ENCODE data around the gene AEBP2. TPM values are rescaled to one million over a fixed set of nuclear protein-coding genes. Genes with fewer than 3 reads are reported as not detected.

The AEBP2 gene
- polyA plus RNA-seq, 4 donors, result 50.9 to 65.8 (median 61.9) TPM

DNA sequence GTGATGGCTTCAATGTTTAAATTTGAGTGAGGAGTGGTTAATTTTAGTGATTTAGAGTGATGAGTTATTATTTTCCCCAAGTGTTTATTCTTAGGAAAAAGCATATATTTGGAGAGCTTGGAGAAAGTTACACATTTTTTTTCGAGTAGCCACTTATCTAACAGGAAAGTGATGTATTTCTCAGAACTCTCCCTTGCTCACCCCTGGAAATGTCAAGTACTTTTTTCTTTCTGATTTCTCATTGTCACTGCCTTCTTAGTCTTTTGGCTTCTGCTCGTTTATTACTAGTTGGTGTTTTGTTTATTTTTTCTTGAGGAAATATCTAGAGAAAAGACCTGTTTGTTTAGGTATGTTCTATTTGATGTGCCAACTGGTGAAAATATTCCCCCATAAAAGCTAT is 58.8 kb downstream of the AEBP2 start:
- DNase-seq (ENCODE audit: low read depth in 4 of 4, low spot score in 3 of 4), result no peak

- no peak for DNase-seq (ENCODE audit: low read depth in 4 of 4, low spot score in 3 of 4)
Observed at GRCh38 chr12:19499030-19499429, 59.7 kb downstream of the AEBP2 start.

GRCh38 chr12:19506497-19506896 is 67.2 kb downstream of the AEBP2 start:
- DNase-seq (ENCODE audit: low read depth in 4 of 4, low spot score in 3 of 4), result no peak

- no peak for DNase-seq (ENCODE audit: low read depth in 4 of 4, low spot score in 3 of 4)
Observed at GRCh38 chr12:19507823-19508222, 68.5 kb downstream of the AEBP2 start.

DNA sequence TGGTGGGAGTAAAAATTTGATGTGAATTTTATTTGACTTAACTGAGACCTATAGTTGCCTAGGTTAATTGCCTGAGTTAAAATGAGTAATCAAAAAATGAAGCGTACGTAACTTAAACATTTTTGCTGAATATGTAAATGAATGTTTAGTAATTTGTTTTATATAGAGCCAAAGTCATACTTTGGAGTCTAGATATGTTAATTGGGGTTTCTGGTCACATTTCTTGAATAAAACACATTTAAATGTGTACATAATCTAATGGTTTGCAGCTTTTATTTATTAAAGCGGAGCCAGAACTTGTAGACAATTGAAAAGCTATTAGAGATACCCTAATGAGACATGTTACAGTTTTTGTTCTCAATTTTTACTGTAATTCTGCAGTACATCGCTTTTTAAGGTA is 71.2 kb downstream of the AEBP2 start:
- DNase-seq (ENCODE audit: low read depth in 4 of 4, low spot score in 3 of 4), result no peak

GRCh38 chr12:19515179-19515578 is 75.9 kb downstream of the AEBP2 start:
- no peak for DNase-seq (ENCODE audit: low read depth in 4 of 4, low spot score in 3 of 4)

GRCh38 chr12:19517583-19517982 is 78.3 kb downstream of the AEBP2 start:
- no peak for DNase-seq (ENCODE audit: low read depth in 4 of 4, low spot score in 3 of 4)

DNA sequence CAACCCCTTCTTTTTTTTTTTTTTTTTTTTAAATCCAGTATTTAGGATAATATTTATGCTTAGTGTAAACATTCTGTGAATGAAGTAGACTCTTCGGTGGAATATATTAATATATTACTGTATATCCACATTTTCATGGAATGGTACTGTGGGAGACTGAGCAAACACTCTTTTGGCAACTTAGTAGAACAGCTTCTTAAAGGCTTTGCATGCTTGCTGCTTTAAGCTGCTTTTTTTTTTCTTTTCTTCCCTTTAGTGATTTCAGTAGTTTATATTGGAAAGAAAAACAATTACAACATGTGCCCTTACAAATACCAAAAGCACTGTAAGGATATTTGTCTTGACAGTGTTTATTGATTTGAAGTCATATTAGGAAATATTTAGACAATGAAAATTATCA is 78.9 kb downstream of the AEBP2 start:
- no peak for DNase-seq (ENCODE audit: low read depth in 4 of 4, low spot score in 3 of 4)

- no peak for DNase-seq (ENCODE audit: low read depth in 4 of 4, low spot score in 3 of 4)
Observed at GRCh38 chr12:19520646-19521415, 81.5 kb downstream of the AEBP2 start.

DNA sequence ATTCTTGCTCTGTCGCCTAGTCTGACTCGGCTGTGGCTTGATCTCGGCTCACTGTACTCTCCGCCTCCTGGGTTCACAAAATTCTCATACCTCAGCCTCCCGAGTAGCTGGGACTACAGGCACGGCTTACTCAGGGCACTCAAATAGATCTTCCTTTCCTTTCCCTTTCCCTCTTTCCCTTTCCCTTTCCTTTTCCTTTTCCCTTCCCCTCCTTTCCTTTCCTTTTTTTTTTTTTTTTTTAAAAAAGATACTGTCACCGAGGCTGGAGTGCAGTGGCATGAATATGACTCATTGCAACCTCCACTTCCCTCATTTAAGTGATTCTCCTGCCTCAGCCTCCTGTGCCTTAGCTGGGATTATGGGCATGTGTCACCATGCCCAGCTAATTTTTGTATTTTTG is 86.0 kb downstream of the AEBP2 start:
- DNase-seq (ENCODE audit: low read depth in 4 of 4, low spot score in 3 of 4), result no peak

- no peak for DNase-seq (ENCODE audit: low read depth in 4 of 4, low spot score in 3 of 4)
Observed at GRCh38 chr12:19527866-19528265, 88.6 kb downstream of the AEBP2 start.

GRCh38 chr12:19528750-19529149 is 89.5 kb downstream of the AEBP2 start:
- no peak for DNase-seq (ENCODE audit: low read depth in 4 of 4, low spot score in 3 of 4)

- DNase-seq (ENCODE audit: low read depth in 4 of 4, low spot score in 3 of 4), result no peak
Observed at GRCh38 chr12:19529951-19530636, 90.8 kb downstream of the AEBP2 start.

- DNase-seq (ENCODE audit: low read depth in 4 of 4, low spot score in 3 of 4), result no peak
Observed at GRCh38 chr12:19530637-19531023, 91.3 kb downstream of the AEBP2 start.

DNA sequence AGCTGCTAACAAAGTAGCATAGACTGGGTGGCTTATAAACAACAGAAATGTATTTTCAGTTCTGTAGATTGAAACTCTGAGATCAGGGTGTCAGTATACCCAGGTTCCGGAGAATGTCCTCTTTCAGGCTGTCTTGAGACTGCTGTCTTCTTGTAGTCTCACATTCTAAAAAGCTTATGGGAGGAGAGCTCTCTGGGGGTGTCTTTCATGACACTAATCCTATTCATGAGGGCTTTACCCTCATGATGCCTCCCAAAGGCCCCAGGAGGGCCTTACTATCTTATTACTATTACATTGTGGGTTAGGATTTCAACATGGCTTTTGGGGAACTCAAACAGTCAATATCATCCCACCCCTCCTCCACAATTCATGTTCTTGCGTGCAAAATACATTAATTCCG is 94.3 kb downstream of the AEBP2 start:
- no peak for DNase-seq (ENCODE audit: low read depth in 4 of 4, low spot score in 3 of 4)

- no peak for DNase-seq (ENCODE audit: low read depth in 4 of 4, low spot score in 3 of 4)
Observed at GRCh38 chr12:19539071-19539470, 99.8 kb downstream of the AEBP2 start.

GRCh38 chr12:19539836-19540235 is 100.5 kb downstream of the AEBP2 start:
- no peak for DNase-seq (ENCODE audit: low read depth in 4 of 4, low spot score in 3 of 4)

GRCh38 chr12:19542606-19543005 is 103.3 kb downstream of the AEBP2 start:
- DNase-seq (ENCODE audit: low read depth in 4 of 4, low spot score in 3 of 4), result no peak

DNA sequence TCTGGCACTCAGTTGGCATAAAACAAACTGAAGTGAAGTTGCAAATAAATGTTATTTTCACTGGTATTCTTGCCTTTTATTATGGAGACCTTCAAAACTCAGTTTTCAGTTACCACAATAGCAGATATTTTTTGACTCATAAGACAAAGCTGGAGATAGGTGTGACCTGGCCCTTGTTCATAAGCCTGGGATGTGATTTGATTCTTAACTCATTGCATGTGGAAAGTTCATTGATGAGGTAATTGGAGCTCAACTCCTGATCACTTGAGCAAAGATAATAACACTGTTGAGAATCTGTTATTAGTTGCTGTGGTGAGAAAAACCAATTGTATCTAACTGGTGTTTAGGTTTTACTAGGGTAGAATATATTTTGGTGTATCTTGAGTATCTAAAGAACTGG is 105.1 kb downstream of the AEBP2 start:
- DNase-seq (ENCODE audit: low read depth in 4 of 4, low spot score in 3 of 4), result no peak

GRCh38 chr12:19545301-19545700 is 106.0 kb downstream of the AEBP2 start:
- no peak for DNase-seq (ENCODE audit: low read depth in 4 of 4, low spot score in 3 of 4)

- no peak for DNase-seq (ENCODE audit: low read depth in 4 of 4, low spot score in 3 of 4)
Observed at GRCh38 chr12:19546027-19546426, 106.7 kb downstream of the AEBP2 start.

DNA sequence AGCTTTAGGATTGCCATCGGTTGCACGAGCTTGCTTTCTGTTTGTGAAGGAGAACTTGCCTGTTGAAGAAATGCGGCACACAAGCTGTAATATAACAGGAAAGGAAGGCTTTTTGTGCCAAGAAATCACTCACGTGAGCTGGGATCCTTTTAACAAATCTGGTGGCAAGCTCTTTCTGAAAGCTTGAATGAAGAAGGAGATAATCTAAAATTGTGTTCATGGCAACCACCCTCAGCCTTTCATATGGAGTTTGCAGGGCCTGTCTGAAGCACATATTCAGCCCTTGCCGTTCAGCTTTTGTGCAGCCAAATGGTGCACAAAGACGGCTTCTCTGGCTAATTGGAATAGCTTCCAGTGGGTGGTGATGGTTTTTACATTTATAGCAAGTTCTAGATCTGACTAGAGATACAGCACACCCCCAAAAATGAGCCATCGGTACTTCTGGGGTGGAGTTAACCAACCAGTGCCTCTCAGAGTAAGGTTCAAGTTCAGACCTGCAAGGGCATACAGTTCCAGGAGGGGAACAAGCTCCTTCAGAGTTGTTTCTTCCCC is 107.4 kb downstream of the AEBP2 start:
- no peak for DNase-seq (ENCODE audit: low read depth in 4 of 4, low spot score in 3 of 4)
